ENCODE results near the gene PDS5B. TPM values are rescaled to one million over a fixed set of nuclear protein-coding genes. Genes with fewer than 3 reads are reported as not detected.

The PDS5B gene
- total RNA-seq, 6 experiments from 2014 or later, result 11.9 to 14.2 (median 12.5) TPM

GRCh38 chr13:32636711-32637110 is 50.5 kb downstream of the PDS5B start:
- TF ChIP-seq CTCF (IDR thresholded peaks at IDR 0.05), result no peak
- TF ChIP-seq POLR2A (IDR thresholded peaks at IDR 0.05), result no peak
- ATAC-seq, result no peak
- Histone ChIP-seq H3K4me1 (peaks cover 0 to 5% (median 0%) of the 10 kb centered on the region in 4 donors), H3K36me3 (no peaks in the 10 kb centered on the region), H3K4me3 (no peak overlapping the region), H3K9me3 (no peaks in the 10 kb centered on the region), H3K27ac (no peak overlapping the region), H3K27me3 (no peaks in the 10 kb centered on the region)
- 93% methylated on average over 1 of the region's 1 CpG for WGBS (ENCODE audit: insufficient coverage, low coverage, low lambda C conversion rate, missing lambda C conversion rate)
- DNase-seq, result no peak
- intact Hi-C loops (cut with DNase I), result no loop called here

- H3K4me1 ChIP-seq, result peaks cover 0 to 5% (median 0%) of the 10 kb centered on the region in 4 donors
- no peaks in the 10 kb centered on the region for H3K27me3 ChIP-seq
- intact Hi-C loops (cut with DNase I), result no loop called here
- no peak for DNase-seq
- H3K4me3 ChIP-seq, result no peak overlapping the region
- no peak for ATAC-seq
- no peak for TF ChIP-seq CTCF (IDR thresholded peaks at IDR 0.05)
- no peak for TF ChIP-seq POLR2A (IDR thresholded peaks at IDR 0.05)
- 44% methylated on average over 9 of the region's 9 CpGs for WGBS (ENCODE audit: insufficient coverage, low coverage, low lambda C conversion rate, missing lambda C conversion rate)
- no peaks in the 10 kb centered on the region for H3K36me3 ChIP-seq
- no peaks in the 10 kb centered on the region for H3K9me3 ChIP-seq
- no peak overlapping the region for H3K27ac ChIP-seq
These were observed 52.5 kb downstream of the PDS5B start for GRCh38 chr13:32638739-32639138.

GRCh38 chr13:32639502-32640105 is 53.4 kb downstream of the PDS5B start:
- ATAC-seq (peak; percentile 94 to 98 (median 96)), DNase-seq (peak in 1 of 3 donors; percentile 29)
- Histone ChIP-seq H3K27ac (no peak overlapping the region), H3K27me3 (no peaks in the 10 kb centered on the region), H3K9me3 (no peaks in the 10 kb centered on the region), H3K36me3 (no peaks in the 10 kb centered on the region), H3K4me1 (peaks cover 0 to 5% (median 0%) of the 10 kb centered on the region in 4 donors), H3K4me3 (no peak overlapping the region)
- intact Hi-C loops (cut with DNase I), result no loop called here
- 12% methylated on average over 4 of the region's 4 CpGs for WGBS (ENCODE audit: insufficient coverage, low coverage, low lambda C conversion rate, missing lambda C conversion rate)
- no peak for TF ChIP-seq POLR2A (IDR thresholded peaks at IDR 0.05)
- peak; percentile 82 to 89 (median 86) for TF ChIP-seq CTCF (IDR thresholded peaks at IDR 0.05)

- Histone ChIP-seq H3K9me3 (no peaks in the 10 kb centered on the region), H3K36me3 (no peaks in the 10 kb centered on the region), H3K27ac (no peak overlapping the region), H3K4me1 (peaks cover 0 to 5% (median 0%) of the 10 kb centered on the region in 4 donors), H3K27me3 (no peaks in the 10 kb centered on the region), H3K4me3 (no peak overlapping the region)
- intact Hi-C loops (cut with DNase I), result no loop called here
- WGBS (ENCODE audit: insufficient coverage, low coverage, low lambda C conversion rate, missing lambda C conversion rate), result 17% methylated on average over 1 of the region's 1 CpG
- ATAC-seq, result peak in 3 of 4 donors; percentile 12 to 26 (median 21)
- TF ChIP-seq CTCF (IDR thresholded peaks at IDR 0.05) (no peak), POLR2A (IDR thresholded peaks at IDR 0.05) (no peak)
- no peak for DNase-seq
These were observed 56.1 kb downstream of the PDS5B start for GRCh38 chr13:32642316-32642715.
